Measurements from ENCODE around the gene MEG3.

- TF ChIP-seq CTCF (IDR thresholded peaks at IDR 0.05) (no peak), POLR2A (IDR thresholded peaks at IDR 0.05) (no peak)
Measured at GRCh38 chr14:100891501-100892445, 65.9 kb downstream of the MEG3 start.

All from thyroid gland (tissue), 4 donors.